ENCODE results near the gene CNTF.
A peak's percentile ranks its signal among the peaks of the same experiment; 100 is the strongest.

The CNTF gene

GRCh38 chr11:58606930-58607714 lies 15.3 kb upstream of the CNTF start:
- H2AFZ ChIP-seq (ENCODE audit: low read length, unreplicated experiment) = no peak overlapping the region
- H3K27me3 ChIP-seq (ENCODE audit: insufficient read depth, low read length) = no peaks in the 10 kb centered on the region
- H3K4me1 ChIP-seq (ENCODE audit: control insufficient read depth, insufficient read depth, low read length, unreplicated experiment) = peaks cover 7% of the 10 kb centered on the region
- H3K4me3 ChIP-seq (ENCODE audit: low read depth, low read length) = no peak overlapping the region
- H3K79me2 ChIP-seq (ENCODE audit: control insufficient read depth, insufficient read depth, low read length, unreplicated experiment) = peaks cover 70% of the 10 kb centered on the region
- no peak overlapping the region for H3K27ac ChIP-seq (ENCODE audit: low read depth, low read length)
- H3K36me3 ChIP-seq (ENCODE audit: insufficient read depth, low read length) = peaks cover 19% of the 10 kb centered on the region

- Histone ChIP-seq H3K27ac (ENCODE audit: low read depth, low read length) (no peak overlapping the region), H3K36me3 (ENCODE audit: insufficient read depth, low read length) (peaks cover 31% of the 10 kb centered on the region), H3K4me3 (ENCODE audit: low read depth, low read length) (no peak overlapping the region), H3K4me1 (ENCODE audit: control insufficient read depth, insufficient read depth, low read length, unreplicated experiment) (peaks cover 7% of the 10 kb centered on the region), H2AFZ (ENCODE audit: low read length, unreplicated experiment) (no peak overlapping the region), H3K79me2 (ENCODE audit: control insufficient read depth, insufficient read depth, low read length, unreplicated experiment) (peaks cover 58% of the 10 kb centered on the region), H3K27me3 (ENCODE audit: insufficient read depth, low read length) (no peaks in the 10 kb centered on the region)
Observed at GRCh38 chr11:58608331-58608730, 14.1 kb upstream of the CNTF start.

- Histone ChIP-seq H3K79me2 (ENCODE audit: control insufficient read depth, insufficient read depth, low read length, unreplicated experiment) (peaks cover 47% of the 10 kb centered on the region), H3K36me3 (ENCODE audit: insufficient read depth, low read length) (peaks cover 40% of the 10 kb centered on the region), H3K4me1 (ENCODE audit: control insufficient read depth, insufficient read depth, low read length, unreplicated experiment) (peaks cover 7% of the 10 kb centered on the region)
Observed at GRCh38 chr11:58609723-58610122, 12.7 kb upstream of the CNTF start.

GRCh38 chr11:58613228-58613627 lies 9.2 kb upstream of the CNTF start:
- Histone ChIP-seq H3K27ac (ENCODE audit: low read depth, low read length) (no peak overlapping the region), H3K4me3 (ENCODE audit: low read depth, low read length) (no peak overlapping the region), H3K27me3 (ENCODE audit: insufficient read depth, low read length) (no peaks in the 10 kb centered on the region), H3K4me1 (ENCODE audit: control insufficient read depth, insufficient read depth, low read length, unreplicated experiment) (peaks cover 20% of the 10 kb centered on the region), H3K36me3 (ENCODE audit: insufficient read depth, low read length) (peaks cover 51% of the 10 kb centered on the region), H2AFZ (ENCODE audit: low read length, unreplicated experiment) (no peak overlapping the region), H3K79me2 (ENCODE audit: control insufficient read depth, insufficient read depth, low read length, unreplicated experiment) (peaks cover 21% of the 10 kb centered on the region)

More at GRCh38 chr11:58609723-58610122, 12.7 kb upstream of the CNTF start:
- Histone ChIP-seq H2AFZ (ENCODE audit: low read length, unreplicated experiment) (no peak overlapping the region), H3K27me3 (ENCODE audit: insufficient read depth, low read length) (no peaks in the 10 kb centered on the region), H3K4me3 (ENCODE audit: low read depth, low read length) (no peak overlapping the region), H3K27ac (ENCODE audit: low read depth, low read length) (no peak overlapping the region)

- Histone ChIP-seq H2AFZ (ENCODE audit: low read length, unreplicated experiment) (no peak overlapping the region), H3K4me1 (ENCODE audit: control insufficient read depth, insufficient read depth, low read length, unreplicated experiment) (peaks cover 36% of the 10 kb centered on the region), H3K79me2 (ENCODE audit: control insufficient read depth, insufficient read depth, low read length, unreplicated experiment) (peaks cover 18% of the 10 kb centered on the region), H3K36me3 (ENCODE audit: insufficient read depth, low read length) (peaks cover 59% of the 10 kb centered on the region), H3K27ac (ENCODE audit: low read depth, low read length) (peak overlapping the region; percentile 57; the same call in 1 of the 2 replicates), H3K27me3 (ENCODE audit: insufficient read depth, low read length) (no peaks in the 10 kb centered on the region), H3K4me3 (ENCODE audit: low read depth, low read length) (no peak overlapping the region)
Observed at GRCh38 chr11:58615559-58615958, 6.9 kb upstream of the CNTF start.

- peaks cover 59% of the 10 kb centered on the region for H3K36me3 ChIP-seq (ENCODE audit: insufficient read depth, low read length)
- peak overlapping the region; percentile 57 for H3K27ac ChIP-seq (ENCODE audit: low read depth, low read length)
- H3K4me1 ChIP-seq (ENCODE audit: control insufficient read depth, insufficient read depth, low read length, unreplicated experiment) = peaks cover 36% of the 10 kb centered on the region
- H3K27me3 ChIP-seq (ENCODE audit: insufficient read depth, low read length) = no peaks in the 10 kb centered on the region
- no peak overlapping the region for H3K4me3 ChIP-seq (ENCODE audit: low read depth, low read length)
- H3K79me2 ChIP-seq (ENCODE audit: control insufficient read depth, insufficient read depth, low read length, unreplicated experiment) = peaks cover 18% of the 10 kb centered on the region
- H2AFZ ChIP-seq (ENCODE audit: low read length, unreplicated experiment) = no peak overlapping the region
Observed at GRCh38 chr11:58616594-58616993, 5.9 kb upstream of the CNTF start.

- H3K36me3 ChIP-seq (ENCODE audit: insufficient read depth, low read length) = peaks cover 55% of the 10 kb centered on the region
- peak overlapping the region; percentile 30; the same call in 1 of the 2 replicates for H3K27ac ChIP-seq (ENCODE audit: low read depth, low read length)
- H3K4me3 ChIP-seq (ENCODE audit: low read depth, low read length) = no peak overlapping the region
- H3K79me2 ChIP-seq (ENCODE audit: control insufficient read depth, insufficient read depth, low read length, unreplicated experiment) = peaks cover 22% of the 10 kb centered on the region
- H3K4me1 ChIP-seq (ENCODE audit: control insufficient read depth, insufficient read depth, low read length, unreplicated experiment) = peaks cover 42% of the 10 kb centered on the region
- no peak overlapping the region for H2AFZ ChIP-seq (ENCODE audit: low read length, unreplicated experiment)
- H3K27me3 ChIP-seq (ENCODE audit: insufficient read depth, low read length) = no peaks in the 10 kb centered on the region
Observed at GRCh38 chr11:58617976-58618557, 4.4 kb upstream of the CNTF start.

- no peak overlapping the region for H3K27ac ChIP-seq (ENCODE audit: low read depth, low read length)
- H3K36me3 ChIP-seq (ENCODE audit: insufficient read depth, low read length) = peaks cover 51% of the 10 kb centered on the region
- no peak overlapping the region for H2AFZ ChIP-seq (ENCODE audit: low read length, unreplicated experiment)
- H3K79me2 ChIP-seq (ENCODE audit: control insufficient read depth, insufficient read depth, low read length, unreplicated experiment) = peaks cover 15% of the 10 kb centered on the region
- H3K4me1 ChIP-seq (ENCODE audit: control insufficient read depth, insufficient read depth, low read length, unreplicated experiment) = peaks cover 49% of the 10 kb centered on the region
- H3K27me3 ChIP-seq (ENCODE audit: insufficient read depth, low read length) = no peaks in the 10 kb centered on the region
- H3K4me3 ChIP-seq (ENCODE audit: low read depth, low read length) = no peak overlapping the region
Observed at GRCh38 chr11:58621586-58622262, 741 bp upstream of the CNTF start.

GRCh38 chr11:58625086-58625485 lies 2.6 kb downstream of the CNTF start:
- Histone ChIP-seq H3K79me2 (ENCODE audit: control insufficient read depth, insufficient read depth, low read length, unreplicated experiment) (peaks cover 9% of the 10 kb centered on the region), H3K36me3 (ENCODE audit: insufficient read depth, low read length) (peaks cover 34% of the 10 kb centered on the region), H3K27ac (ENCODE audit: low read depth, low read length) (peak overlapping the region; percentile 98), H3K4me1 (ENCODE audit: control insufficient read depth, insufficient read depth, low read length, unreplicated experiment) (peaks cover 52% of the 10 kb centered on the region), H3K4me3 (ENCODE audit: low read depth, low read length) (no peak overlapping the region), H2AFZ (ENCODE audit: low read length, unreplicated experiment) (no peak overlapping the region), H3K27me3 (ENCODE audit: insufficient read depth, low read length) (no peaks in the 10 kb centered on the region)

- H3K36me3 ChIP-seq (ENCODE audit: insufficient read depth, low read length) = peaks cover 26% of the 10 kb centered on the region
- no peaks in the 10 kb centered on the region for H3K27me3 ChIP-seq (ENCODE audit: insufficient read depth, low read length)
- peaks cover 52% of the 10 kb centered on the region for H3K4me1 ChIP-seq (ENCODE audit: control insufficient read depth, insufficient read depth, low read length, unreplicated experiment)
- H3K4me3 ChIP-seq (ENCODE audit: low read depth, low read length) = no peak overlapping the region
- peaks cover 9% of the 10 kb centered on the region for H3K79me2 ChIP-seq (ENCODE audit: control insufficient read depth, insufficient read depth, low read length, unreplicated experiment)
- no peak overlapping the region for H2AFZ ChIP-seq (ENCODE audit: low read length, unreplicated experiment)
- H3K27ac ChIP-seq (ENCODE audit: low read depth, low read length) = peak overlapping the region; percentile 98
Observed at GRCh38 chr11:58625826-58626460, 3.5 kb downstream of the CNTF start.

Measured in ACC112 (cell line).